ENCODE results near the gene TMEM128. TPM values are rescaled to one million over a fixed set of nuclear protein-coding genes. Genes with fewer than 3 reads are reported as not detected.

TMEM128 gene
- total and polyA plus RNA-seq, 2 of the 13 experiments (the other 11 are each of a cell fraction or from before 2014, with no cell fraction given): 19.4 to 27.9 TPM

- no peaks in the 10 kb centered on the region for H3K79me2 ChIP-seq (ENCODE audit: insufficient read depth, low read length)
- intact Hi-C loops (cut with micrococcal nuclease; ENCODE audit: unreplicated experiment) (no loop called here), in situ Hi-C loops (cut with HindIII; ENCODE audit: extremely low pct_ligation_motif_present, low pct_unique_long_range_greater_than_20kb) (no loop called here)
- H4K20me1 ChIP-seq (ENCODE audit: insufficient read depth, low read length): no peaks in the 10 kb centered on the region
- peaks cover 23 to 47% of the 10 kb centered on the region in 2 experiments; a peak in 4 of 5 replicates for H3K36me3 ChIP-seq (replicated peaks in 1 of 2; ENCODE audit: control insufficient read depth in 1 of 2, insufficient read depth in 2 of 2, low read length in 2 of 2)
- BruUV-seq (replicated peaks): no TSS peak
- no peak overlapping the region for H2AFZ ChIP-seq (ENCODE audit: low read length)
- no peaks in the 10 kb centered on the region for H3K4me1 ChIP-seq (ENCODE audit: insufficient read depth, low read length)
- WGBS (ENCODE audit: low lambda C conversion rate): 83% methylated on average over 1 of the region's 1 CpG
- FAIRE-seq (no peak), ATAC-seq (no peak), DNase-seq (ENCODE audit: low spot score) (no peak)
- no peaks in the 10 kb centered on the region for H3K27me3 ChIP-seq (ENCODE audit: control insufficient read depth in 1 of 2, insufficient read depth in 2 of 2, low read length in 2 of 2)
- H3K9ac ChIP-seq (ENCODE audit: insufficient read depth, low read depth, low read length): no peak overlapping the region
- no peak overlapping the region for H3K4me2 ChIP-seq (ENCODE audit: low read depth, low read length)
- no peak overlapping the region for H3K4me3 ChIP-seq (replicated peaks in 1 of 3; ENCODE audit: insufficient read depth in 1 of 3, low read depth in 2 of 3, low read length in 3 of 3)
- CTCF ChIA-PET (ENCODE audit: low intra/inter-chr PET ratio, low total read pairs): no interaction called here
- H3K9me3 ChIP-seq (ENCODE audit: low read length): no peaks in the 10 kb centered on the region
- no peak overlapping the region for H3K27ac ChIP-seq (ENCODE audit: extremely low read length, insufficient read depth, low read length)
- POLR2A ChIA-PET: no interaction called here
- TF ChIP-seq ZSCAN25 (CRISPR knock-in tag; IDR thresholded peaks at IDR 0.05): no peak
- no peak for TF ChIP-seq KLF9 (CRISPR knock-in tag; IDR thresholded peaks at IDR 0.05; ENCODE audit: low read depth)
- no peak for TF ChIP-seq CCDC6 (CRISPR knock-in tag; IDR thresholded peaks at IDR 0.05)
- TF ChIP-seq THAP8 (CRISPR knock-in tag; IDR thresholded peaks at IDR 0.05; ENCODE audit: borderline replicate concordance): no peak
- no peak for TF ChIP-seq ATF5 (CRISPR knock-in tag; IDR thresholded peaks at IDR 0.05; ENCODE audit: low read depth)
- no peak for TF ChIP-seq ATF3 (CRISPR knock-in tag; IDR thresholded peaks at IDR 0.05)
- TF ChIP-seq ZNF784 (CRISPR knock-in tag; IDR thresholded peaks at IDR 0.05; ENCODE audit: borderline replicate concordance): no peak
- TF ChIP-seq CCAR2 (optimal IDR thresholded peaks at IDR 0.05; ENCODE audit: low read depth, low read length): no peak
- TF ChIP-seq YEATS2 (CRISPR knock-in tag; IDR thresholded peaks at IDR 0.05; ENCODE audit: borderline replicate concordance): no peak
- no peak for TF ChIP-seq ZBTB2 (CRISPR knock-in tag; IDR thresholded peaks at IDR 0.05; ENCODE audit: low read depth)
- no peak for TF ChIP-seq NFAT5 (CRISPR knock-in tag; IDR thresholded peaks at IDR 0.05)
- no peak for TF ChIP-seq KDM5A (IDR thresholded peaks at IDR 0.05; ENCODE audit: borderline replicate concordance, low read length)
- TF ChIP-seq GPBP1L1 (CRISPR knock-in tag; IDR thresholded peaks at IDR 0.05): no peak
- no peak for TF ChIP-seq ZNF296 (CRISPR knock-in tag; conservative IDR thresholded peaks at IDR 0.05)
Observed at GRCh38 chr4:4268776-4269175, 20.8 kb upstream of the TMEM128 start.

Data from HepG2 (cell line).